HCT116 (cell line): ENCODE results near the gene ST6GALNAC4. TPM values are rescaled to one million over a fixed set of nuclear protein-coding genes. Genes with fewer than 3 reads are reported as not detected.
A peak's percentile ranks its signal among the peaks of the same experiment; 100 is the strongest.

Experiments
- ATAC-seq: fragments of 200-7000 bp; cut with Tn5 transposase; 2 replicates; pipeline ENCODE4 v1.9.1; 2020; ENCODE audit warnings: mild to moderate bottlenecking, moderate library complexity
- BruUV-seq: library from RNA; stranded (reverse); fragments of 400-500 nt; replicated peaks from 2 replicates; lab custom pipeline; 2021; lab: Mats Ljungman, UMichigan
- CTCF ChIA-PET: fragments of 300-600 bp; sonication (Branson Sonifier 250); formaldehyde crosslinking; loops from one replicate; lab custom pipeline; 2021; ENCODE audit warnings: antibody characterized with exemption; lab: Charles Lee
- POLR2A ChIA-PET: fragments of 300-600, 350-600 bp; sonication (Branson Sonifier 250); formaldehyde crosslinking; loops from one replicate; lab custom pipeline; 2021; ENCODE audit warnings: antibody characterized with exemption; lab: Charles Lee
- RAD21 ChIA-PET, 2 experiments: fragments of 300-600 bp; sonication (Branson Sonifier 250); formaldehyde crosslinking; loops; one replicate each; lab custom pipeline; 2023; ENCODE audit warnings: low total read pairs in 2 of 2; ENCODE audit not compliant: uncharacterized antibody in 2 of 2, unreplicated experiment in 2 of 2, low non-redundant PET in 1 of 2; lab: Charles Lee
- DNase-seq: peaks from one replicate; pipeline ENCODE4 v3.0.0-alpha.2; 2010; ENCODE audit warnings: low read depth, low spot score
- H2AFZ ChIP-seq: fragments of 200-600 bp; shearing (Covaris generic), sonication (generic); 2 replicates; pipeline ENCODE4 v1.6.1; 2017; ENCODE audit warnings: low read depth, mixed run types, mixed read lengths, antibody characterized with exemption, low read length; ENCODE audit not compliant: poor library complexity, severe bottlenecking
- H3K27ac ChIP-seq: 2 replicates; pipeline ENCODE4 v1.5.1; 2012; ENCODE audit warnings: low read depth, low read length
- H3K27me3 ChIP-seq: fragments of 200-600 bp; sonication (generic); 2 replicates; pipeline ENCODE4 v1.6.1; 2016; ENCODE audit warnings: mixed run types, low read length, mixed read lengths; ENCODE audit not compliant: insufficient read depth
- H3K36me3 ChIP-seq, 2 experiments: fragments of 200-500 bp in 1 of 2; fragments of 200-600 bp in 1 of 2; sonication (Bioruptor generic) in 1 of 2; sonication (generic) in 1 of 2; 2 replicates each; pipeline versions ENCODE4 v1.5.1 to v1.6.1; 2014 to 2016; ENCODE audit warnings: low read length in 2 of 2, inconsistent platforms in 1 of 2, mixed read lengths in 1 of 2, mixed run types in 1 of 2; ENCODE audit not compliant: insufficient read depth in 2 of 2, control insufficient read depth in 1 of 2
- H3K4me1 ChIP-seq, 2 experiments: fragments of 200-600 bp in 1 of 2; sonication (generic) in 1 of 2; 2 replicates each; pipeline versions ENCODE4 v1.5.1 to v1.6.1; 2012 to 2017; ENCODE audit warnings: low read length in 2 of 2, inconsistent platforms in 1 of 2, mild to moderate bottlenecking in 1 of 2, mixed read lengths in 1 of 2, mixed run types in 1 of 2, moderate library complexity in 1 of 2; ENCODE audit not compliant: insufficient read depth in 2 of 2, control insufficient read depth in 1 of 2
- H3K4me2 ChIP-seq: fragments of 200-600 bp; sonication (generic); 2 replicates; pipeline ENCODE4 v1.6.1; 2017; ENCODE audit warnings: mixed run types, low read length, mixed read lengths
- H3K4me3 ChIP-seq, 2 experiments: fragments of 200-600 bp in 1 of 2; sonication (generic) in 1 of 2; replicated peaks in 1 of 2; 2 replicates each; pipeline ENCODE4 v1.5.1; 2011 to 2016; ENCODE audit warnings: low read length in 2 of 2, control low read depth in 1 of 2, low read depth in 1 of 2, mild to moderate bottlenecking in 1 of 2, mixed read lengths in 1 of 2, mixed run types in 1 of 2
- H3K79me2 ChIP-seq: fragments of 200-600 bp; sonication (generic); 2 replicates; pipeline ENCODE4 v1.6.1; 2017; ENCODE audit warnings: mild to moderate bottlenecking, mixed run types, low read length, moderate library complexity, mixed read lengths; ENCODE audit not compliant: insufficient read depth
- H3K9ac ChIP-seq: fragments of 200-600 bp; sonication (generic); 2 replicates; pipeline ENCODE4 v1.6.1; 2016; ENCODE audit warnings: low read length, mixed read lengths
- H3K9me2 ChIP-seq: fragments of 200-600 bp; sonication (generic), shearing (Covaris generic); 2 replicates; pipeline ENCODE4 v1.6.1; 2017; ENCODE audit warnings: mixed run types, mild to moderate bottlenecking, moderate library complexity; ENCODE audit not compliant: insufficient read depth
- H3K9me3 ChIP-seq, 2 experiments: fragments of 200-500 bp in 1 of 2; fragments of 200-600 bp in 1 of 2; sonication (Bioruptor generic) in 1 of 2; sonication (generic) in 1 of 2; 2 replicates each; pipeline ENCODE4 v1.6.1; 2014 to 2017; ENCODE audit warnings: low read length in 2 of 2, mixed read lengths in 2 of 2, inconsistent platforms in 1 of 2, low read depth in 1 of 2, mild to moderate bottlenecking in 1 of 2, mixed run types in 1 of 2, moderate library complexity in 1 of 2; ENCODE audit not compliant: control insufficient read depth in 1 of 2, insufficient read depth in 1 of 2
- H4K20me1 ChIP-seq: fragments of 200-600 bp; sonication (generic), shearing (Covaris generic); 2 replicates; pipeline ENCODE4 v1.6.1; 2017; ENCODE audit warnings: mixed run types, mild to moderate bottlenecking, moderate library complexity; ENCODE audit not compliant: insufficient read depth
- MAX ChIP-seq: IDR thresholded peaks from 2 replicates; pipeline ENCODE4 v1.6.1; 2012
- RAD21 ChIP-seq: IDR thresholded peaks from 2 replicates; pipeline ENCODE4 v1.6.1; 2012; ENCODE audit warnings: low read depth, mild to moderate bottlenecking
- SRF ChIP-seq: IDR thresholded peaks from 2 replicates; pipeline ENCODE4 v1.6.1; 2012; ENCODE audit warnings: low read depth
- YY1 ChIP-seq: IDR thresholded peaks from 2 replicates; pipeline ENCODE4 v1.6.1; 2011; ENCODE audit warnings: low read length, low read depth, moderate library complexity, mild to moderate bottlenecking; ENCODE audit not compliant: insufficient replicate concordance; ENCODE audit errors: extremely low read depth
- ZBTB33 ChIP-seq: IDR thresholded peaks from 2 replicates; pipeline ENCODE4 v1.6.1; 2011; ENCODE audit warnings: mild to moderate bottlenecking, low read length, moderate library complexity; ENCODE audit not compliant: insufficient replicate concordance; ENCODE audit errors: extremely low read depth
- intact Hi-C: fragments of 100-400 bp; cut with micrococcal nuclease; formaldehyde crosslinking; loops from 2 replicates; pipeline ENCODE4 v1.10.0; 2022
- total RNA-seq: library from RNA; stranded (reverse); gene quantifications from one replicate; pipeline ENCODE4 v1.2.1, GENCODE V29; 2021; ENCODE audit not compliant: unreplicated experiment

The ST6GALNAC4 gene
- total RNA-seq, 1 experiment from 2014 or later = 49.4 TPM

GRCh38 chr9:127878001-127878651, 38.7 kb downstream of the ST6GALNAC4 start:
- Histone ChIP-seq H3K27ac (peak overlapping the region; percentile 32; the same call in 1 of the 2 replicates), H2AFZ (no peak overlapping the region), H3K79me2 (no peaks in the 10 kb centered on the region; the same call in 1 of the 2 replicates), H3K36me3 (no peaks in the 10 kb centered on the region), H3K9me3 (no peaks in the 10 kb centered on the region), H3K4me2 (peak overlapping the region; percentile 89), H4K20me1 (no peaks in the 10 kb centered on the region), H3K9ac (peak overlapping the region; percentile 70), H3K4me1 (peaks cover 14 to 50% of the 10 kb centered on the region in 2 experiments), H3K9me2 (no peaks in the 10 kb centered on the region), H3K27me3 (no peaks in the 10 kb centered on the region), H3K4me3 (peak overlapping the region; percentile 58 to 68)
- ChIA-PET CTCF (interaction anchor here (1.0 to 2.2 kb wide), 2 partner anchors 8 to 40 kb away, joined by 3 to 4 read pairs; no protein-coding TSS in a partner anchor), RAD21 (no interaction called here), POLR2A (no interaction called here)
- ATAC-seq (peak; percentile 15), DNase-seq (no peak)
- TF ChIP-seq ZBTB33 (no peak), SRF (no peak), YY1 (no peak), RAD21 (no peak), MAX (no peak)
- intact Hi-C loops = no loop called here
- no TSS peak for BruUV-seq
